Tibial artery (tissue), 4 donors: ENCODE measurements around the gene NRL.

ENCODE experiments used
- DNase-seq, 2 donors: peaks; one replicate each; pipeline ENCODE4 v3.0.0-alpha.2; 2019
- H3K27ac ChIP-seq, 2 donors: fragments of 200-600 bp; sonication (generic) in 1 of 2; 1 replicate in 1 of 2; 2 replicates in 1 of 2; pipeline ENCODE4 v1.5.1; 2018 to 2019; ENCODE audit warnings: mild to moderate bottlenecking in 1 of 2
- H3K27me3 ChIP-seq, 2 donors: fragments of 200-600 bp; sonication (generic) in 1 of 2; one replicate each; pipeline versions ENCODE4 v1.5.1 to v1.6.0; 2016 to 2019
- H3K36me3 ChIP-seq, 3 donors: fragments of 200-600 bp; sonication (generic) in 2 of 3; one replicate each; pipeline ENCODE4 v1.5.1; 2016 to 2019; ENCODE audit warnings: mild to moderate bottlenecking in 2 of 3
- H3K4me1 ChIP-seq, 4 donors: fragments of 200-600 bp; sonication (generic) in 2 of 4; 1 replicate in 3 of 4; 2 replicates in 1 of 4; pipeline ENCODE4 v1.5.1; 2016 to 2019
- H3K4me3 ChIP-seq, 2 donors: fragments of 200-600 bp; sonication (generic) in 1 of 2; 1 replicate in 1 of 2; 2 replicates in 1 of 2; pipeline ENCODE4 v1.5.1; 2018 to 2019; ENCODE audit warnings: mild to moderate bottlenecking in 2 of 2
- H3K9me3 ChIP-seq, 3 donors: fragments of 200-600 bp; sonication (generic) in 1 of 3; one replicate each; pipeline ENCODE4 v1.5.1; 2016 to 2019
- CTCF ChIP-seq, 2 experiments: fragments of 200-600 bp in 1 of 2; fragments of 450-650 bp in 1 of 2; IDR thresholded peaks; one replicate each; pipeline ENCODE4 v1.5.1; 2017 to 2019; ENCODE audit warnings: antibody characterized with exemption in 2 of 2, mild to moderate bottlenecking in 1 of 2, moderate library complexity in 1 of 2
- intact Hi-C: fragments of 100-400 bp; cut with DNase I; formaldehyde crosslinking; loops from one replicate; pipeline ENCODE4 v1.15.0; 2023; ENCODE audit warnings: low total_unique reads

The NRL gene

DNA sequence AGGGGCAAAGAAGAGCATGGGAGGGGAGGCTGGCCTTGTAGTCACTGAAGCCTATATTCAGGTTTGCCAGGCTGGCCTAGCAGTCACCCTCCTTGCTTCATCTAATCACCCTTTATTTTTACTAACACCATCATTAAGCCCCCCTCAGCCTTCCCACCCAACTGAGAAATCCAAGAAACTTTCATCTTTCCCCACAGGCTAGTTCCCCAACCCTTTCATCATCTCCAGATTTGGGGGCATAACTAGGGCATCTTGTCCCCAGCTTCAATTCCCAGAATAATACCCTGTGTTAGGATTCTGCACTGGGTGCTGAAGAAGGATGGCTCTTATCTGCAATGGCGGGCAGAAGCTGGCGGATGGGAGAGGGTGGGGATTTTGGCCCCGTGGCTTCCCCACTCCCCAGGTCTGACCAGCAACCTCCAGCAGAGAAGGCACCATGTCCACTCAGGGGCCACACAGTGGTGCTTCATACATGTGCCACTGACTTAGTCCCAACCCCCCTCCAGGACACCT lies 13.7 kb downstream of the NRL start:
- no peaks in the 10 kb centered on the region for H3K4me1 ChIP-seq
- H3K27me3 ChIP-seq = no peaks in the 10 kb centered on the region
- H3K27ac ChIP-seq = no peak overlapping the region
- no peak for TF ChIP-seq CTCF (IDR thresholded peaks at IDR 0.05)
- peaks cover 0 to 49% (median 46%) of the 10 kb centered on the region in 3 donors for H3K36me3 ChIP-seq
- no peak overlapping the region for H3K4me3 ChIP-seq
- H3K9me3 ChIP-seq = no peaks in the 10 kb centered on the region
- no peak for DNase-seq
- intact Hi-C loops = no loop called here

DNA sequence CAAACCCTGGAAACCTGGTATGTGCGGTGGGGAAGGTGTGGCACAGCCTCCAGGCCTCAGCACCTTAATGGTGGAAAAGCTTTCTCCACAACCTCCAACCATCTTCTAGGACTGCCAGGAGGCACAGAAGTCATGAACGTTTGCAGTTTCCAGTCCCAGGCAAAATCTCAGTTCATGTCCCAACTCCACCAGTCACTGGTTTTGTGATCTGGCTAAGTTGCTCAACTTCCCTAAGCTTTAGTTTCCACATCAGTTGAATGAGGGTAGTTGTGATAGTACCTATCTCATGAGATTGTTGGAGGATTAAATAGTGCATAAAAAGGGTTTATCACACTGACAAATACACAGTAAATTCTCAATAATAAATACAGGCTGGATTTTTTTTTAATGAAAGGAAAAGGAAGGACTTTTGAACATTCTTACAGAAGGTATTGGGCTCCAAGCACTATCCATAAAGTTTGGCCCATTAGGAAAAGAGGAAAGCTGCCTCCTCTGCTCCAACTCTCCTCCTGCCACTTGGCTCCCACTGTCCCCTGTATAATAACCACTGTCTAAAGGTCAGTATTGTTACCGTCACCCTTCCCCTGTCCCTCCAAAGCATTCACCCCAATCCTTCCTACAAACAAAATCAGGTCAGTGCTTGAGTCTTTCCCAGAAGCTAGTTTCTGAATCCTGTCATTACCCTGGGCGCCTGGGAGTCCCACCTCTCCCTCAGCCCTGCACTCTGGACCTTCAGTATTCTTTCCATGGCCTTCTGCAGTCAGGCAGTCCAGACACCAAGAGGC lies 14.4 kb downstream of the NRL start:
- no peaks in the 10 kb centered on the region for H3K27me3 ChIP-seq
- no peak overlapping the region for H3K27ac ChIP-seq
- no peaks in the 10 kb centered on the region for H3K9me3 ChIP-seq
- H3K4me3 ChIP-seq = no peak overlapping the region
- DNase-seq = no peak
- TF ChIP-seq CTCF (IDR thresholded peaks at IDR 0.05) = no peak
- H3K36me3 ChIP-seq = peaks cover 0 to 49% (median 46%) of the 10 kb centered on the region in 3 donors
- intact Hi-C loops = no loop called here
- H3K4me1 ChIP-seq = peaks cover 0 to 5% (median 4%) of the 10 kb centered on the region in 4 donors

GRCh38 chr14:24098927-24099813 lies 15.6 kb downstream of the NRL start:
- Histone ChIP-seq H3K27ac (no peak overlapping the region), H3K4me1 (peaks cover 0 to 12% (median 10%) of the 10 kb centered on the region in 4 donors), H3K9me3 (no peaks in the 10 kb centered on the region), H3K27me3 (no peaks in the 10 kb centered on the region), H3K4me3 (no peak overlapping the region), H3K36me3 (peaks cover 0 to 47% (median 46%) of the 10 kb centered on the region in 3 donors)
- DNase-seq = no peak
- intact Hi-C loops = no loop called here
- no peak for TF ChIP-seq CTCF (IDR thresholded peaks at IDR 0.05)

DNA sequence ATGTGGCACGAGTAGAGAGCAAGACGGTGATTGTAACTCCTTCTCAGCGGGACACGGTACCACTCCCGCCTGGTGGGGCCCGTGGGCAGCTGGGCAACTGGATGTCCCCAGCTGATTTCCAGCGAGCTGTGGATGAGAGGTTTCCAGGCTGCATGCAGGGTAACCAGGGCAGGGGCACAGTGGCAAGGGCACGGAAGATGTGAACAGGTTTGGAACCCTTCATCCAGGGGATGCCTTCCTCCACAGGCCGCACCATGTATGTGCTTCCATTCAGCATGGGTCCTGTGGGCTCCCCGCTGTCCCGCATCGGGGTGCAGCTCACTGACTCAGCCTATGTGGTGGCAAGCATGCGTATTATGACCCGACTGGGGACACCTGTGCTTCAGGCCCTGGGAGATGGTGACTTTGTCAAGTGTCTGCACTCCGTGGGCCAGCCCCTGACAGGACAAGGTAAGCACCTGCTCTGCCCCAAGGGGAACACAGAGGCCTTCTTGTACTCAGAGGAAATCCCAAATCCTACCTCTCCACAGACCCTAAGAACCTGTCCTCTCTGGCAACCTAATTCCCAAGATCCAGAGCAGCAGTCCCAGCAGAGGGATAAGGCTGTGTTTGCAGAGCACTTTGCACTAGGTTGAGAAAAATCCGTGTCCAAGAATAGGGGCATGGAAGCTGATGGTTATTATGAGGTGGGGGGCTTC lies 16.4 kb downstream of the NRL start:
- DNase-seq = no peak
- peaks cover 0 to 41% (median 39%) of the 10 kb centered on the region in 3 donors for H3K36me3 ChIP-seq
- no peaks in the 10 kb centered on the region for H3K27me3 ChIP-seq
- no peak for TF ChIP-seq CTCF (IDR thresholded peaks at IDR 0.05)
- H3K27ac ChIP-seq = no peak overlapping the region
- peaks cover 0 to 18% (median 15%) of the 10 kb centered on the region in 4 donors for H3K4me1 ChIP-seq
- no peak overlapping the region for H3K4me3 ChIP-seq
- intact Hi-C loops = no loop called here
- H3K9me3 ChIP-seq = no peaks in the 10 kb centered on the region

- Histone ChIP-seq H3K4me3 (no peak overlapping the region), H3K9me3 (no peaks in the 10 kb centered on the region), H3K36me3 (peaks cover 0 to 33% (median 32%) of the 10 kb centered on the region in 3 donors), H3K27ac (no peak overlapping the region), H3K4me1 (peaks cover 0 to 23% (median 19%) of the 10 kb centered on the region in 4 donors), H3K27me3 (no peaks in the 10 kb centered on the region)
- intact Hi-C loops = no loop called here
- no peak for DNase-seq
- TF ChIP-seq CTCF (IDR thresholded peaks at IDR 0.05) = no peak
Observed at GRCh38 chr14:24096545-24097181, 18.1 kb downstream of the NRL start.
